HepG2 (cell line): ENCODE data around the gene ZFPM1. TPM values are rescaled to one million over a fixed set of nuclear protein-coding genes. Genes with fewer than 3 reads are reported as not detected.

Source experiments
- ATAC-seq: fragments of 200-7000 bp; cut with Tn5 transposase; 3 replicates; pipeline ENCODE4 v1.9.1; 2020; ENCODE audit warnings: mild to moderate bottlenecking, moderate library complexity
- BruUV-seq: library from RNA; stranded (reverse); fragments of 400-500 nt; replicated peaks from 2 replicates; lab custom pipeline; 2021; lab: Mats Ljungman, UMichigan
- CTCF ChIA-PET: fragments of 300-600 bp; formaldehyde crosslinking; extraction: SDS; loops from one replicate; lab custom pipeline; 2021; ENCODE audit warnings: low total read pairs, inconsistent platforms, low intra/inter-chr PET ratio; lab: Yijun Ruan, JAX
- POLR2A ChIA-PET: fragments of 350-600 bp; sonication (Branson Sonifier 250); formaldehyde crosslinking; loops from one replicate; lab custom pipeline; 2020; ENCODE audit warnings: antibody characterized with exemption, inconsistent platforms; lab: Yijun Ruan, JAX
- DNase-seq: peaks from one replicate; pipeline ENCODE4 v3.0.0-alpha.2; 2015; ENCODE audit warnings: low spot score
- FAIRE-seq: peaks from 3 replicates; lab custom pipeline; 2011; peaks lifted over from hg19 to GRCh38; lab: Jason Lieb, UNC
- H2AFZ ChIP-seq: one replicate; pipeline ENCODE4 v1.6.1; 2011; ENCODE audit warnings: low read length, inconsistent platforms
- H3K27ac ChIP-seq: fragments of 300-600 bp; 3 replicates; pipeline ENCODE4 v1.8.0; 2011; ENCODE audit warnings: mixed run types, mild to moderate bottlenecking, mixed read lengths, low read length, inconsistent platforms; ENCODE audit not compliant: insufficient read depth; ENCODE audit errors: extremely low read length
- H3K27me3 ChIP-seq, 2 experiments: fragments of 200-600 bp in 1 of 2; 2 replicates in 1 of 2; 3 replicates in 1 of 2; pipeline versions ENCODE4 v1.6.0 to v1.8.0; 2011; ENCODE audit warnings: low read length in 2 of 2, mild to moderate bottlenecking in 2 of 2, moderate library complexity in 2 of 2, inconsistent platforms in 1 of 2; ENCODE audit not compliant: insufficient read depth in 2 of 2, control insufficient read depth in 1 of 2
- H3K36me3 ChIP-seq, 2 experiments: fragments of 200-600 bp in 1 of 2; replicated peaks in 1 of 2; 2 replicates in 1 of 2; 3 replicates in 1 of 2; pipeline versions ENCODE4 v1.5.1 to v1.8.0; 2011; ENCODE audit warnings: low read length in 2 of 2, inconsistent platforms in 1 of 2; ENCODE audit not compliant: insufficient read depth in 2 of 2, control insufficient read depth in 1 of 2
- H3K4me1 ChIP-seq: 2 replicates; pipeline ENCODE4 v1.5.1; 2012; ENCODE audit warnings: low read length, inconsistent platforms; ENCODE audit not compliant: insufficient read depth
- H3K4me2 ChIP-seq: 2 replicates; pipeline ENCODE4 v1.6.0; 2011; ENCODE audit warnings: low read depth, low read length, inconsistent platforms
- H3K4me3 ChIP-seq, 3 experiments: fragments of 200-600 bp in 1 of 3; sonication (generic), shearing (Covaris generic) in 1 of 3; replicated peaks in 1 of 3; 2 replicates each; pipeline ENCODE4 v1.5.1; 2011 to 2016; ENCODE audit warnings: low read length in 3 of 3, inconsistent platforms in 2 of 3, low read depth in 2 of 3, mild to moderate bottlenecking in 2 of 3, control low read depth in 1 of 3, mixed read lengths in 1 of 3; ENCODE audit not compliant: insufficient read depth in 1 of 3
- H3K79me2 ChIP-seq: one replicate; pipeline ENCODE4 v1.6.1; 2011; ENCODE audit warnings: low read length, inconsistent platforms; ENCODE audit not compliant: insufficient read depth
- H3K9ac ChIP-seq: 2 replicates; pipeline ENCODE4 v1.6.0; 2011; ENCODE audit warnings: mild to moderate bottlenecking, low read depth, low read length, inconsistent platforms; ENCODE audit not compliant: insufficient read depth
- H3K9me3 ChIP-seq: 2 replicates; pipeline ENCODE4 v1.5.1; 2012; ENCODE audit warnings: mild to moderate bottlenecking, low read length
- H4K20me1 ChIP-seq: 2 replicates; pipeline ENCODE4 v1.6.0; 2011; ENCODE audit warnings: inconsistent platforms, mild to moderate bottlenecking, low read length, moderate library complexity; ENCODE audit not compliant: insufficient read depth
- AGO2 ChIP-seq: fragments of 200-400 bp; formaldehyde crosslinking; optimal IDR thresholded peaks from 2 replicates; pipeline ENCODE3; 2017; ENCODE audit warnings: mild to moderate bottlenecking, low read depth, low read length, moderate library complexity
- CEBPB ChIP-seq: IDR thresholded peaks from 2 replicates; pipeline ENCODE4 v1.6.1; 2011; ENCODE audit warnings: low read depth, low read length, improper control_type of control experiment, borderline replicate concordance
- NFE2 ChIP-seq: sonication (generic); formaldehyde crosslinking; IDR thresholded peaks from 2 replicates; pipeline ENCODE4 v1.4.0; 2020; ENCODE audit warnings: missing genetic modification reagents
- POLR2G ChIP-seq: fragments of 200-400 bp; formaldehyde crosslinking; IDR thresholded peaks from 2 replicates; pipeline ENCODE4 v1.6.1; 2018; ENCODE audit warnings: mild to moderate bottlenecking, low read depth, low read length, moderate library complexity
- RBFOX2 ChIP-seq: fragments of 200-400 bp; formaldehyde crosslinking; IDR thresholded peaks from 2 replicates; pipeline ENCODE4 v1.6.1; 2017; ENCODE audit warnings: low read depth, mild to moderate bottlenecking, low read length
- RBM22 ChIP-seq: fragments of 200-400 bp; formaldehyde crosslinking; optimal IDR thresholded peaks from 2 replicates; pipeline ENCODE3; 2017; ENCODE audit warnings: mild to moderate bottlenecking, low read length, moderate library complexity
- ZNF574 ChIP-seq: sonication (generic); formaldehyde crosslinking; IDR thresholded peaks from 2 replicates; pipeline ENCODE4 v1.4.0; 2020; ENCODE audit warnings: missing genetic modification reagents
- ZNF598 ChIP-seq: sonication (generic); formaldehyde crosslinking; IDR thresholded peaks from 2 replicates; pipeline ENCODE4 v1.5.1; 2020; ENCODE audit warnings: mild to moderate bottlenecking, missing genetic modification reagents, borderline replicate concordance
- ZNF747 ChIP-seq: sonication (generic); formaldehyde crosslinking; IDR thresholded peaks from 2 replicates; pipeline ENCODE4 v1.8.1; 2023; ENCODE audit warnings: missing genetic modification reagents, mild to moderate bottlenecking, borderline replicate concordance
- ZSCAN25 ChIP-seq: sonication (generic); formaldehyde crosslinking; IDR thresholded peaks from 2 replicates; pipeline ENCODE4 v1.8.0; 2022; ENCODE audit warnings: mild to moderate bottlenecking, missing genetic modification reagents
- WGBS: methylation state at CpG from one replicate; pipeline ENCODE4 v1.1.6; 2017; ENCODE audit warnings: low lambda C conversion rate; 5-methylcytosine and 5-hydroxymethylcytosine counted together
- in situ Hi-C: cut with HindIII; loops from 2 replicates; pipeline ENCODE4 v1.10.0; 2017; ENCODE audit warnings: low pct_unique_long_range_greater_than_20kb; ENCODE audit not compliant: extremely low pct_ligation_motif_present
- intact Hi-C: fragments of 100-400 bp; cut with micrococcal nuclease; formaldehyde crosslinking; loops from one replicate; pipeline ENCODE4 v1.10.0; 2022; ENCODE audit not compliant: unreplicated experiment
- polyA plus RNA-seq, 8 experiments: library from polyadenylated mRNA; depleted of rRNA in 3 of 8; stranded (reverse) in 7 of 8; unstranded in 1 of 8; fragments of >200 nt; fragmentation: Illumina TruSeq in 4 of 8; extraction: Trizol in 4 of 8; gene quantifications; 2 replicates each; pipeline versions ENCODE4 v1.2.1 to v1.2.3, GENCODE V29; 2011 to 2016; ENCODE audit warnings: low read depth in 4 of 8, missing spikeins in 1 of 8, mixed read lengths in 1 of 8; ENCODE audit not compliant: insufficient read depth in 1 of 8
- total RNA-seq, 5 experiments: library from RNA; depleted of rRNA; stranded (reverse); fragments of >200 nt; fragmentation: Illumina TruSeq; extraction: Trizol; gene quantifications; 2 replicates each; pipeline ENCODE4 v1.2.3, GENCODE V29; 2016; ENCODE audit warnings: low read depth in 1 of 5

ZFPM1 gene
- total and polyA plus RNA-seq, 2 of the 13 experiments (the other 11 are each of a cell fraction or from before 2014, with no cell fraction given) = 1.3 to 3.8 TPM

- FAIRE-seq (no peak), ATAC-seq (no peak), DNase-seq (no peak)
- H3K9me3 ChIP-seq = no peaks in the 10 kb centered on the region
- peaks cover 26 to 31% of the 10 kb centered on the region in 2 experiments; a peak in 4 of 5 replicates for H3K36me3 ChIP-seq
- no peaks in the 10 kb centered on the region for H3K79me2 ChIP-seq
- peaks cover 22% of the 10 kb centered on the region for H3K4me1 ChIP-seq
- H3K9ac ChIP-seq = no peak overlapping the region
- no TSS peak for BruUV-seq
- ChIA-PET CTCF (interaction anchor here (0.9 kb wide), 1 partner anchor 88 kb away, joined by 3 read pairs; no protein-coding TSS in a partner anchor), POLR2A (no interaction called here)
- H3K4me3 ChIP-seq = no peak overlapping the region
- no peak overlapping the region for H3K4me2 ChIP-seq
- WGBS = 93% methylated on average over 21 of the region's 27 CpGs
- no peak overlapping the region for H3K27ac ChIP-seq
- intact Hi-C loops = no loop called here
- no peaks in the 10 kb centered on the region; the same call in 1 of the 2 replicates for H4K20me1 ChIP-seq
- no peaks in the 10 kb centered on the region for H3K27me3 ChIP-seq
- in situ Hi-C loops = no loop called here
- H2AFZ ChIP-seq = no peak overlapping the region
- TF ChIP-seq RBFOX2 (no peak), CEBPB (no peak), ZNF598 (CRISPR knock-in tag) (no peak), AGO2 (peak; percentile 83), ZSCAN25 (CRISPR knock-in tag) (peak; percentile 57; the same call in 1 of the 2 replicates), RBM22 (peak; percentile 14)
- TF ChIP-seq, all 625 proteins: peak for 3
These were observed 77.2 kb downstream of the ZFPM1 start for GRCh38 chr16:88530051-88530857.

GRCh38 chr16:88530858-88531203, 77.8 kb downstream of the ZFPM1 start:
- H3K4me1 ChIP-seq = peaks cover 19% of the 10 kb centered on the region
- 95% methylated on average over 11 of the region's 11 CpGs for WGBS
- no peak for DNase-seq
- no peak overlapping the region for H3K9ac ChIP-seq
- no peaks in the 10 kb centered on the region; the same call in 1 of the 2 replicates for H4K20me1 ChIP-seq
- H3K27ac ChIP-seq = no peak overlapping the region
- H3K4me2 ChIP-seq = no peak overlapping the region
- no peak overlapping the region for H2AFZ ChIP-seq
- FAIRE-seq = no peak
- no peaks in the 10 kb centered on the region for H3K79me2 ChIP-seq
- H3K4me3 ChIP-seq = no peak overlapping the region
- no peaks in the 10 kb centered on the region for H3K9me3 ChIP-seq
- no peaks in the 10 kb centered on the region for H3K27me3 ChIP-seq
- in situ Hi-C loops = no loop called here
- CTCF ChIA-PET = no interaction called here
- no TSS peak for BruUV-seq
- intact Hi-C loops = no loop called here
- peaks cover 26 to 32% of the 10 kb centered on the region in 2 experiments; a peak in 4 of 5 replicates for H3K36me3 ChIP-seq
- POLR2A ChIA-PET = no interaction called here
- no peak for ATAC-seq
- TF ChIP-seq ZNF747 (CRISPR knock-in tag) = no peak
- TF ChIP-seq NFE2 (CRISPR knock-in tag) = no peak
- no peak for TF ChIP-seq ZNF574 (CRISPR knock-in tag)
- TF ChIP-seq ZSCAN25 (CRISPR knock-in tag) = 0 out of 2 replicates have a peak, but pooled peaks have one; percentile 28
- 0 out of 2 replicates have a peak, but pooled peaks have one; percentile 12 for TF ChIP-seq POLR2G
